NCI-H82 treated with DMSO at 0.1 percent for 48 hours (cell line): ENCODE results near the gene PVR.
"Not testable (repeated sequence)": the region's sequence is repeated elsewhere in the genome, so short reads cannot be mapped to it uniquely, and the experiment has no call there.

ENCODE experiments used
- DNase-seq: peaks from one replicate; lab custom pipeline; 2025; ENCODE audit not compliant: unreplicated experiment; lab: John Stamatoyannopoulos, UW

PVR gene

DNA sequence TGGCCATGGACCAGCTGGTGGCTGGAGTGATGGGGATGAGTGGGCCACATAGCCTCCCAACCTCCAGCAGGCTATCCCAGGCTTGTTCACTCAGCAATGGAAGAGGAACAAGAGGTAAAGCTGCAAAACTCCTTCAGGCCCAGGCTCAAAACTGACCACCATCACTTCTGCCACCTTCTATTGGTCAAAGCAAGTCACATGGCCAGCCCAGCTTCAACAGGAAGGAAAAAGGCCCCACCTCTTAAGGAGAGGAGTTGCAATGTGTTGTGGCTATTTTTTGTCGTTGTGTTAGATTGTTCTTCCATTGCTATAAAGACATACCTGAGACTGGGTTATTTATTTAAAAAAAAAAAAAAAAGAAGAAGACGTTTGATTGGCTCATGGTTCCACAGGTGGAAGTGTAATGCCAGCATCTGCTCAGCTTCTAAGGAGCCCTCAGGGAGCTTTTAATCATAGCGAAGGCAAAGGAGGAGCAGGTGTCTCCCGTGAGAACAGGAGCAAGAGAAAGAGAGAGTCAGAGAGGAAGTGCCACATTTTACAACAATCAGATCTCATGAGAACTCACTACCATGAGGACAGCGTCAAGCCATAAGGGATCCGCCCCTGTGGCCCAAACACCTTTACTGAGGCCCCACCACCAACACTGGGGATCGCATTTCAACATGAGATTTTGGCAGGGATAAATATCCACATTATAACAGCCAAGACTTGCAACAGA lies 24.9 kb upstream of the PVR start:
- DNase-seq = no peak

DNA sequence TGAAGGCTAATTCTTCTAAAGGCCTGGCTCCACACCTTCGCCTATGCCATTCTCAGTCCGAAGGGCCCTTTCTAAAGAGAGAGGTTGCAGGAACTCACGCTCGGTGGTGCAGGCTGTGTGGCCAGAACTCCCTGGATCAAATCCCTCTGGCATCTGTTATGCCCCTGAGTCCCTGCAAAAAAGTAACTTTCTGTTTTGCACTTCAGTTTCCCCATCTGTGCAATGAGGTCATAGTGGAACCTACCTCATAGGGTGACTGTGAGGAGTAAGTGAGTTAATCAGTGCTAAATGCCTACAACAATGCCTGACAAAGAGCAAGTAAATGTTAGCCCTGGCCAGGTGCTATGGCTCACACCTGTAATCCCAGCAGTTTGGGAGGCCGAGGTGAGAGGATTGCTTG lies 23.0 kb upstream of the PVR start:
- DNase-seq = no peak

DNA sequence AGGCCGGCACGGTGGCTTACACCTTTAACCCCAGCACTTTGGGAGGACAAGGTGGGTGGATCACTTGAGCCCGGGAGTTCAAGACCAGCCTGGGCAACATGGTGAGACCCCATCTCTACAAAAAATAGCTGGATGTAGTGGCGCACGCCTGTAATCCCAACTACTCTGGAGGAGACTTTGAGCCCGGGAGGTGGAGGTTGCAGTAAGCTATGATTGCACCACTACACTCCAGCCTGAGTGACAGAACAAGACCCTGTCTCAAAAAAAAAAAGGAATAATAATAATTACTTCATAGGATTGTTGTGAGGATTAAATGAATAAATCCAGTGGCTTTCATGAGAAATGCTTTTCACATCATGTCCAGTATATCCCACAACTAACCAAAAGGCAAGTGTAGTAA lies 22.3 kb upstream of the PVR start:
- DNase-seq = no peak

DNA sequence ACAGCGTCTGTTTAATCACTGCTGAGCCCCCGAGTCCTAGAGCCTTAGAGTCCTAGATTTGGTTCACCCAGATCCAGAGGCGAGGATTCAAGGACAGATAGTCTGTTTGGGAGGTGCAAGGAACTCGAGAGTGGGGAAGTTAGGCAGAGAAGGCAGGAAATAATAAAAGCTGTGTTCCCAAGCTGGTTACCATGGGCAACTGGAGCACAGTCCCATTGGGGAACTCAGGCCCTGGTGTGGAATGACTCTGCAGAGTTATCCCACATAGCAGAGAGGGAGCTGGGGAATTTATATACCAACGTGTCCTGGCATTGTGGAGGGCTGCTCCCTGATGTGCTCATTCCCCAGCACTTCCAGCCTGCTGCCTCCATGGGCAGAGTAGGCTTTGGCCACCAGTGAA lies 20.6 kb upstream of the PVR start:
- no peak for DNase-seq

DNA sequence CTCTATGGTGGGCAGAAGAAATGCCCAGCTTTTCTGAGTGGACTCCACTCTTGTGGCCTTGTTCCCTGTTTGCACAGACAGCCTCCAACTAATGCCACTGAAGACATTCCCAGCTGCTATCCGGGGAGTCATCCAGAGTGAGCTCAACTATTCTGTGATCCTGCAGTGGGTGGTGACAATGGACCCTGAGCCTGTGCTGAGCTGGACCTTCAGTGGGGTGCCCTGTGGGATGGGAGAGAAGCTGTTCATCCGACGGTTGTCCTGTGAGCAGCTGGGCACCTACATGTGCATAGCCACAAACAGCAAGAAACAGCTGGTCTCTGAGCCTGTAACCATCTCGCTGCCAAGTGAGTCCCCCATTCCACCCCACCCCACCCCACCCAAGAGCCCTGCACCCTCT lies 20.1 kb upstream of the PVR start:
- DNase-seq = no peak

DNA sequence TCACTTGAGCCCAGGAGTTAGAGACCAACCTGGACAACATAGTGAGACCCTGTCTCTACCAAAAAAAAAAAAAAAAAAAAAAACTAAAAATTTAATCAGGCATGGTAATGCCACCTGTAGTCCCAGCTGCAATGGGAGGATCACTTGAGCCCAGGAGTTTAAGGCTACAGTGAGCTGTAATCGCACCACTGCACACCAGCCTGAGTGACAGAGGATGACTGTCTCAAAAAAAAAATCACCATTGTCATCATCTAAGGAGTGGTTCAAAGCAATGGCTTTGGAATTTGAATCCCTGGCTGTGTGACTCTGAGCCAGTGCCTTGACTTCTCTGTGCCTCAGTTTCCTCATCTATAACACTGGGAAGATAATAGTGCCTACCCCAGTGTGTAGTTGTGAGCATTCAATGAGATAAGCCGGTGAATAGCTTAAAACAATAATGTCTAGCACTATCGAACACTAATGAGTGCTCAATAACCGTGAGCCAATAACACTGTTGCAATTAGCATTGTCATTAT lies 18.8 kb upstream of the PVR start:
- DNase-seq = no peak

DNA sequence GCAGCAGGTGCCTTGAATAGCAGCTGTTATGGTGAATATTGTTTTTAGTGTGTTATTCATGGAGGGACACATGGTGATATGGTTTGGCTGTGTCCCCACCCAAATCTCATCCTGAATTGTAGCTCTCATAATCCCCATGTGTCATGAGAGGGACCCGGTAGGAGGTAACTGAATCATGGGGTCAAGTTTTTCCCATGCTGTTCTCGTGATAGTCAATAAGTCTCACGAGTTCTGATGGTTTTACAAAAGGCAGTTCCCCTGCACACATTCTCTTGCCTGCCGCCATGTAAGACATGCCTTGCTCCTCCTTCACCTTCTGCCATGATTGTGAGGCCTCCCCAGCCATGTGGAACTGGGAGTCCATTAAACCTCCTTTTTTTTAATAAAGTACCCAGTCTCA lies 18.1 kb upstream of the PVR start:
- not testable (repeated sequence) for DNase-seq

DNA sequence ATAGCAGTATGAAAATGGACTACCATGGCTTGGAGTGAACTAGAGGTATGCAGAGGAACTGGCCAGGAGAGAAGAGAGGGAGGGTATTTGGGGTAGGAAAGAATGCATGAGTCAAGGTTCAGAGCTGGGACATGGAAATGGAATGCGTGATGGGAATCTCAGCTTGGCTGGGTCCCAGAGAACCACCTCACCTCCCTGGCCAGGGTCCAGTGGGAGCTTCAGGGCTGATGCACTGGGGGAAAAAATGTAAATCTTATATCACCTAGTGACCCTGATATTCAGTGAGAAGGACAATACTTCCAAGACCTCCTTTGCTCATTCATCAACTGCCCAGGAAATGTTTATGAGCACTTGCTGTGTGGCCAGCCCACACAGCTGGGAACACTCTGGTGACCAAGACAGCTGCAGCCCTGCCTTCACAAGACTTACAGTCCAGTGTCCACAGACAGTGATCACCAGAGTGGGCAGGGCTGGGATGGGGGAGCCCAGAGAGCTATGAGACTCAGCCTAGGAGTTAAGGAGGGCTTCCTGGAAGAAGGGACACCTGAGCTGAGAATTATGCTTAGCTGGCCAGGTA lies 17.6 kb upstream of the PVR start:
- no peak for DNase-seq

DNA sequence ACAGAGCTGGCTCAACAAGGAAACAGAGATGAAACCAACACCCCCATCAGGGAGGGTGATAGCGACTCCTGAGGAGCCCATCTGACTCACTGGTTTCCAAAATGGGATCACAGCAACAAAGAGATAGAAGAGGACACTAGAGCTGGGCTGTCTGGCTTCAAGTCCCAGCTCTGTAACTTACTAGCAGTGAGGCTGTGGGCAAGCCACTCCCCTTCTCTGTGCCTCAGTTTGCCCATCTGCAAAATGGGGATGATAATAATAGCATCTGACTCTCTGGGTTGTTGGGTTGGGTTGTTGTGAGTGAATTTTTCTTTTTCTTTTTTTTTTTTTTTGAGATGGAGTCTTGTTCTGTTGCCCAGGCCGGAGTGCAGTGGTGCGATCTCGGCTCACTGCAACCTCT lies 16.1 kb upstream of the PVR start:
- no peak for DNase-seq

DNA sequence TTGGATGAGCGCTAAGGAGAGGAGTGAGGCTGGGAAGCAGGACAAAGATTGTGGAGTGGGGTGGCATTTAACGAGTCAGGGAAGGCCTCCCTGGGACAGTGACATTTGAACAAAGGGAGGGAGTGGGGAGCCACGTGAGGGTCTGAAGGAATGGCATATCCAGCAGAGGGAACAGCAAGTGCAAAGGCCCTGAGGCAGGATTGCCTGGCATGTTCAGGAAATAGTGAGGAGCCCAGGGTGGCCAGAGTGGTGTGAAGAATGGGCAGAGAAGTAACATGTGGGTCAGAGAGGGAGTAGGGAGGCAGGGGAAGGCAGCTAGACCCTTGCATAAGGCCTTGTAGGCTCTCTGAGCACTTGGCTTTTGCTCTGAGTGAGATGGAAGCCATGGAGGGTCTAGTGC lies 14.9 kb upstream of the PVR start:
- no peak for DNase-seq

DNA sequence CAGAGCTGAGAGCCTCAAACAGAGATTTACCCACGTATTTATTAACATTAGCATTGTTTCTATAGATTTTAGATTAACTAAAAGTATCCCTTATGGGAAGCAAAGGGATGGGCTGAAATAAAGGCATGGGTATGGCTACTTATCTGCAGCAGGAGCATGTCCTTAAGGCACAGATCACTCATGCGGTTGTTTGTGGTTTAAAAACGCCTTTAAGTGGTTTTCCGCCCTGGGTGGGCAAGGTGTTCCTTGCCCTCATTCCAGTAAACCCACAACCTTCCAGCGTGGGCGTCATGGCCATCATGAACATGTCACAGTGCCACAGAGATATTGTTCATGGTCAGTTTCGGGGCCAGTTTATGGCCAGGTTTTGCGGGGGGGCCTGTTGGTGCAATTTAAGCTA lies 12.1 kb upstream of the PVR start:
- DNase-seq = not testable (repeated sequence)

DNA sequence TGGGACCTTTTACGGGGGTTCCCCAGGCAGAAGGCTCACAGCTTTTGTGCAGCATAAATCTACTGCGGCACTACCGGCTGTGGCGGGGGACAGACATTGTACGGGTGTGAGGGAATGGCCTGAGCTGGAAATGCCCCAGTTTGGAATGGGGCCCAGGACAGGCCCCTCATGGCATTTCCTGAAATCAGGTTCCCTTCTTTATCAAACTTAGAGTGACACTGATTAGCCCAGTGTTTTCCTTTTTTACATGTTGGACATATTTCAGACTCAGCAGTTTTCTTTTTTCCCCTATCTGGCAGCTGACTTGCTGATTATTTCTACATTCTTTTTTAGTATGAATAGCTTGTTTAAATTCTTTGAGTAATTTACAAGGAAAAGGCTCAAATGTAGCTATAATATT lies 9.7 kb upstream of the PVR start:
- DNase-seq = not testable (repeated sequence)

DNA sequence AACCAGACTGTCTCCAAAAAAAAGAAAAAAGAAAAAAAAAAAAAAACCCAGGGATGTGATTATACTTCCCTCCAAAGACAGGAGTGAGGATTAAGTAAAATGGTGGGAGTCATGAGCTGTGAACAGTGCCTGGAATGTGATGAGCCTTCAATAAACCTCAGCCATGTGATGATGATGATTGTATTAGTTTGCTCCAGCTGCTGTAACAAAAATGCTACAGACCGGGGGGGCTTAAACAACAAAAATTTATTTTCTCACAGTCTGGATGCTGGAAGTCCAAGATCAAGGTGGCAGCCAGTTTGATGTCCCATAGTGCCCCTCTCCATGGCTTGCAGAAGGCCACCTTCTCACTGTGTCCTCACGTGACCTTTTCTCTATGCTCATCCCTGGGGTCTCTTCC lies 8.9 kb upstream of the PVR start:
- no peak for DNase-seq

DNA sequence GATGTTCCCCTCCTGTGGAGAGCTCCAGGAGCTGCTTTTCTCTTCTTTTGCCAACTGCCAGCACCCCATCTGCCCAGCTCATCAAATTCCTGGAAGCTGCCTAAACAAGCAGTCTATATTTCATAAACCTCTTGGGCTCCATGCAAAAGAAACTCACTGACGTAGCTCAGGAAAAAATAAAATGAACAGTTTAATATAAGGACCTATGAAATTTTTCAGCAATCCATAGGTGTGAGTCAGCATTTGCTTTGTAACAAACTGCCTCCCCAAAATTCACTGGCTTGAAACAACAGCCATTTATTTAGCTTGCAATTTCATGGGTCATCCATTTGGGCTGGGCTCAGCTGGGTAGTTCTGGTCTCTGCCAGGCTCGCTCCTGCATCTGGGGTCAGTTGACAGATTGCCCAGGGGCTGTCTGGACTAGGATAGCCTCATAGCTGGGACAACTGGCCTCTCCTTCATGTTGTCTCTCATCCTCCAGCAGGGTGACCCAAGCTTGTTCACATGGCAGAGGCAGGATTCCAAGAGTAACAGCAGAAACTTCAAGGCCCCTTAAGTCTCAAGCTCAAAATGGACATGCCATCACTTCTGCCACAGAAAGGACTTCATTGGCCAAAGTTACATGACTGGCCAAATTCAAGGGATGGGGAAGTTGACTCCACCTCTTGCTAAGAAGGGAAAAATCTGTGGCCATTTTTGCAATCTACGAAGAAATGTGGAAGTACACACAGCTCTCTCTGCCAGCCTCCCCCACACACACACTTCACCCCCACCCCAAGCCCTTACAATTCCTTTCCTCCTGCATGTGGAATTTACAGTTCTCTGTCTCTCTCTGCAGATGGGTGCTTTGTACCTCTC lies 7.9 kb upstream of the PVR start:
- DNase-seq = no peak

DNA sequence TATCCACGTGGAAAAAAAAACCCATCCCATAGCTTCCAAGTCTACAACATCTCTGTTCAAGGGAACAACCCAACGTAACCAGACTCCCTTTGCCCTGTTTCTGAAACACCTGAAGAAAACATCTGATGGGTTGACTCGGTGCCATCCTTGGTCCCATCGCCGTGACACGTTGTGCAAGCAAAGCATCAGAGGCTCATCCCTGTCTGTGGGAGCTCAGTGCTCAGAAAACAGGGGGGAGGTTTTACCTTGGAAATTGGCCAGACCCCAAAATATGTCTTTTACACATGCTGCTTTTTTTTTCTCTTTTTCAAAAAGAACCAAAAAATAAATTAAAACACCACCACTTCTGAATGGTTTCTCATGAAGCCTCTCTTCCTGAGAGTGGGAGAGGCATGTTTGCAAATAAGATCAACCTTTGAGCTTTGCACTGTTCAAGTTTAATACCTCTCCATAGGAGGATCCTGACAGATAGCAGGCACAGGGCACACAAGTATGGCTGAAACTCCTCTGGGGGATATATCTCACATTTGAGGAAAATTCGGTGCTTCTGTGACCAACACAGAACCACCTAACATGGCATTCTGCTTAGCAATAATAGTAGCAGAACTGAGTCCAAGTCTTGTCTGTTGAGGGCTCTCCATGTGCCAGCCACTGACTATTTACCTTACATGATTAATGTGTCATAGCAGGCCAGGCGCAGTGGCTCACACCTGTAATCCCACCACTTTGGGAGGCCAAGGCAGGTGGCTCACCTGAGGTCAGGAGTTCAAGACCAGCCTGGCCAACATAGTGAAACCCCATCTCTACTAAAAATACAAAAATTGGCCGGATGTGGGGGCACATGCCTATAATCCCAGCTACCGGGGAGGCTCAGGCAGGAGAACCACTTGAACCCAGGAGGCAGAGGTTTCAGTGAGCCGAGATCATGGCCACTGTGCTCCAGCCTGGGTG lies 7.0 kb upstream of the PVR start:
- DNase-seq = no peak

DNA sequence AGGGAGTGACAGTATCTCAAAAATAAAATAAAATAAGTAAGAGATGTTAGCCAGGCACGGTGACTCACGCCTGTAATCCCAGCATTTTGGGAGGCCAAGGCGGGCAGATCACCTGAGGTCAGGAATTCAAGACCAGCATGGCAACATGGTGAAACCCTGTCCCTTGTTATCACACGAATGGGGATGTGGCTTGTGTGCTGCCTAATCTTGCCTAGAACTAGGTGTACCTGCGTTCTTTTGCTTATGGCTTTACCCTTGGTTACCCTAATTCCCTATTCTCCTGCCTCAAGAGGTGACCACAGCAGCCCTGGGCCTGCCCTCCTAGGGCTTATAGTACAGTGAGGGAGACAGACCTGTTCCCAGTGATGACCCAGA lies 6.3 kb upstream of the PVR start:
- DNase-seq = no peak

DNA sequence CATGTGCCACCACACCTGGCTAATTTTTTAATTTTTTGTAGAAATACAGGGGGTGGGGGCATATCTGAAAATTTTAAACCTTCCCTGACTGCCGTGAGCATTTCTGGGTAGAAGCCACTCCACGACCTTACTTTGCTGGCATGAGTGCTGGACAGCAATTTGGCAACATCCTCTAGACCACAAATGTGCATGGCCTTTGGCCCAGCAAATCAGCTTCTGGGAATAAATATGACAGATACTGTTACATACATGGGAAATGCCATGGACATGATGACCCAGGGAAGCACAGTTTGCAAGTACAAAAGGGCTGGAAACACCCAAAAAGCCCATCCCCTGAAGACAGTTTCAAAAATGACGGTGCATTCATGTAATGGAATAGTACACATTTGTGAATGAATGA lies 3.2 kb upstream of the PVR start:
- DNase-seq = no peak

DNA sequence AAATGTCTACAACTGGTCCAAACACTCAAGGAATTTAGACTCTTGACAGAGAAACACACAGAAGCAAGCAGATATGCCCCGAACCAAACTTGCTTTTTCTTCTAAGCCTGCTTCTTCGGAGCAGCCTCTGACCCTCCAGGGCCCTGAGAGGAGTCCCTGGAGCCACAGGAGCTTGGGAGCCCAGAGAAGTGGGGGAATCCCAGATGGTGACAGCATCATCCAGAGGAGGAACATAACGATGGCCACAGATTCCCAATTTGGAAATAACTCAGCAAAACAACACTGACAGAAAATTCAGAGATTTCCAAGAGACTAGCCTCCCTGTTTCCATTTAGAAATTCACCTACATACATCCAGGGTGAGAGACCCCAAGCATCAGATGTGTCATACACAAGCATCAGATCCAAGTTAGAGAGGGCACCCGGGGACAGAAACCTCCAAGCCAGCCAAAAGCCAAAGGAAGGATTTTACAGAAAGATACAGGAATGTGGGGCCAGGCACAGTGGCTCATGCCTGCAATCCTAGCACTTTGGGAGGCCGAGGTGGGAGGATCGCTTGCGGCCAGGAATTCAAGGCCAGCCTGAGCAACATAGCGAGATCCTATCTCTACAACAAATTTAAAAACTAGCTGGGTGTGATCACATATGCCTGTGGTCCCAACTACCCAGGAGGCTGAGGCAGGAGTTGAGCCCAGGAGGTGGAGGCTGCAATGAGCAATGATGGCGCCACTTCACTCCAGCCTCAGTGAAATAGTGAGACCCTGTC lies 2.0 kb upstream of the PVR start:
- no peak for DNase-seq

DNA sequence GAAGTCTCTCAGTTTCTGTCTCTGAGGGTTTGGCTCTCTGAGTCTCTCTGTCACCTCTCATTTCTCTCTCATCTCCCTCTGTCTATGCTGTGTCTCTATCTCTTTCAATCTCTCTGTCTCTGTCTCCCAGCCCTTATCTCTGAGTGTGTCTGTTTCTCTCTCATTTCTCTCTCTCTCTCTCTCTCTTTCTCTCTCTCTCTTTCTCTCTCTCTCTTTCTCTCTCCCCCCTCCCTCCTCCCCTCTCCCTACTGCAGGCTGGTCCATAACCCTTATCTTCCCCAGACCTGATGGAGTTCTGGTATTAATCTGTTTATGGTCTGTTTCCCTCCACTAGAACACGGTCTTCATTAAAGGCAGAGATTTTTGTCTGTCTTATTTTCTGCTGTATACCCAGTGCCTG lies 1.3 kb upstream of the PVR start:
- no peak for DNase-seq

DNA sequence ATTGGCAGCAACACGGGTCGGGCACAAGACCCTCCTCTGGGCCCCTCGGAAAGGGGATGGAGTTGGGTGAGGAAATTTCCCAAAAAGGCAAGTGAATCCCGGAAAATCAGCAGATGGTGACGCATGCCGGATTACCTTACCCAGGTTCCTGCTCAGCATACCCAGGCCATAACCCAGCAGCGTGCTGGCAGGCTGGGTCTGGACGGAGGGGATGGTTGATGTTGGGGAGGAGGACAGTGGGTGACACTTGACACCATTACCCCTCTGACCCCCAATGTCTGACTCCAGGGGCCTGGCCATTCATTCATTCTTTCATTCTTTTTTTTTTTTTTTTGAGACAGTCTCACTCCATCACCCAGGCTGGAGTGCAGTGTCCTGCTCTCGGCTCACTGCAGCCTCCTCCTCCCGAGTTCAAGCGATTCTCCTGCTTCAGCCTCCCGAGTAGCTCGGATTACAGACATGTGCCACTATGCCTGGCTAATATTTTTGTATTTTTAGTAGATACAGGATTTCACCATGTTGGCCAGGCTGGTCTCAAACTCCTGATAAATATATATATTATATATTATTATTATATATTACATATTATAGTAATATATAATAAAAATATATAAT lies 799 bp downstream of the PVR start:
- no peak for DNase-seq
